H1 (cell line): Measurements from ENCODE around the gene DEFB131A. TPM values are rescaled to one million over a fixed set of nuclear protein-coding genes. Genes with fewer than 3 reads are reported as not detected.
"Not testable (repeated sequence)": the region's sequence is repeated elsewhere in the genome, so short reads cannot be mapped to it uniquely, and the experiment has no call there.

ENCODE experiments used
- CTCF ChIA-PET: fragments of 300-600 bp; sonication (Branson Sonifier 250); formaldehyde crosslinking; loops from one replicate; lab custom pipeline; 2021; ENCODE audit not compliant: partially characterized antibody; lab: Charles Lee
- POLR2A ChIA-PET: fragments of 300-600 bp; sonication (Branson Sonifier 250); formaldehyde crosslinking; loops from one replicate; lab custom pipeline; 2021; ENCODE audit warnings: inconsistent platforms; ENCODE audit not compliant: partially characterized antibody; lab: Charles Lee
- DNase-seq, 2 experiments: peaks; one replicate each; pipeline versions ENCODE4 v3.0.0 to v3.0.0-alpha.2; 2010 to 2022; ENCODE audit warnings: low spot score in 2 of 2, low read depth in 1 of 2, mixed read lengths in 1 of 2
- FAIRE-seq: peaks from 2 replicates; lab custom pipeline; 2011; peaks lifted over from hg19 to GRCh38; lab: Jason Lieb, UNC
- H2AFZ ChIP-seq: 2 replicates; pipeline ENCODE4 v1.8.1; 2012; ENCODE audit warnings: low read length, inconsistent platforms
- H2AK5ac ChIP-seq: 2 replicates; pipeline ENCODE4 v1.6.1; 2013; ENCODE audit warnings: low read depth, low read length
- H2BK120ac ChIP-seq: replicated peaks from 2 replicates; pipeline ENCODE3; 2013; ENCODE audit warnings: low read depth, low read length, inconsistent platforms
- H2BK12ac ChIP-seq: 2 replicates; pipeline ENCODE4 v1.6.1; 2013; ENCODE audit warnings: low read depth, low read length
- H2BK15ac ChIP-seq: 2 replicates; pipeline ENCODE4 v1.6.1; 2013; ENCODE audit warnings: low read length
- H2BK20ac ChIP-seq: 2 replicates; pipeline ENCODE4 v1.6.1; 2013; ENCODE audit warnings: low read length
- H2BK5ac ChIP-seq: 2 replicates; pipeline ENCODE4 v1.6.1; 2013; ENCODE audit warnings: low read depth, low read length
- H3K14ac ChIP-seq: 2 replicates; pipeline ENCODE4 v1.6.1; 2013; ENCODE audit warnings: inconsistent platforms; ENCODE audit not compliant: insufficient read length
- H3K18ac ChIP-seq: 2 replicates; pipeline ENCODE4 v1.6.1; 2013; ENCODE audit warnings: low read length; ENCODE audit errors: extremely low read depth
- H3K23ac ChIP-seq: 2 replicates; pipeline ENCODE4 v1.6.1; 2013; ENCODE audit warnings: inconsistent platforms; ENCODE audit not compliant: insufficient read length
- H3K23me2 ChIP-seq: 2 replicates; pipeline ENCODE4 v1.6.1; 2013; ENCODE audit warnings: low read depth, low read length
- H3K27ac ChIP-seq: 2 replicates; pipeline ENCODE4 v1.6.1; 2011; ENCODE audit warnings: low read depth, low read length, inconsistent platforms
- H3K27me3 ChIP-seq, 4 experiments: replicated peaks in 1 of 4; 1 replicate in 1 of 4; 2 replicates in 3 of 4; pipeline versions ENCODE4 v1.6.1 to v1.8.1; 2011 to 2013; ENCODE audit warnings: low read length in 3 of 4, mild to moderate bottlenecking in 3 of 4, inconsistent platforms in 2 of 4, mixed read lengths in 2 of 4, moderate library complexity in 1 of 4; ENCODE audit not compliant: control insufficient read depth in 3 of 4, insufficient read depth in 3 of 4; ENCODE audit errors: extremely low read depth in 1 of 4
- H3K36me3 ChIP-seq, 4 experiments: 2 replicates each; pipeline versions ENCODE4 v1.6.1 to v1.8.1; 2011 to 2013; ENCODE audit warnings: mild to moderate bottlenecking in 4 of 4, low read length in 3 of 4, moderate library complexity in 2 of 4, control low read depth in 1 of 4, inconsistent platforms in 1 of 4; ENCODE audit not compliant: insufficient read depth in 4 of 4, control insufficient read depth in 2 of 4
- H3K4ac ChIP-seq: replicated peaks from 2 replicates; pipeline ENCODE3; 2013; ENCODE audit warnings: low read length, low read depth, mixed read lengths, inconsistent platforms; ENCODE audit not compliant: insufficient read length
- H3K4me1 ChIP-seq, 4 experiments: replicated peaks in 1 of 4; 1 replicate in 1 of 4; 2 replicates in 3 of 4; pipeline versions ENCODE4 v1.6.1 to v1.8.1; 2011 to 2013; ENCODE audit warnings: low read length in 3 of 4, inconsistent platforms in 2 of 4, mixed read lengths in 1 of 4; ENCODE audit not compliant: insufficient read depth in 4 of 4, control insufficient read depth in 3 of 4
- H3K4me2 ChIP-seq, 2 experiments: 2 replicates each; pipeline versions ENCODE4 v1.6.1 to v1.8.1; 2011 to 2013; ENCODE audit warnings: low read depth in 2 of 2, low read length in 2 of 2, control low read depth in 1 of 2, inconsistent platforms in 1 of 2, mild to moderate bottlenecking in 1 of 2; ENCODE audit not compliant: insufficient read depth in 1 of 2
- H3K4me3 ChIP-seq, 4 experiments: fragments of 200-600, 300-600 bp in 1 of 4; sonication (generic), shearing (Covaris generic), sonication (Bioruptor Twin) in 1 of 4; 2 replicates each; pipeline versions ENCODE4 v1.5.1 to v1.8.1; 2011 to 2016; ENCODE audit warnings: low read length in 4 of 4, low read depth in 3 of 4, control low read depth in 2 of 4, inconsistent platforms in 2 of 4, mild to moderate bottlenecking in 2 of 4, mixed read lengths in 1 of 4, moderate library complexity in 1 of 4; ENCODE audit not compliant: insufficient read depth in 2 of 4; ENCODE audit errors: extremely low read depth in 1 of 4
- H3K56ac ChIP-seq: replicated peaks from 2 replicates; pipeline ENCODE3; 2013; ENCODE audit warnings: low read depth, mild to moderate bottlenecking, mixed read lengths, low read length, inconsistent platforms; ENCODE audit not compliant: insufficient read length
- H3K79me1 ChIP-seq: 2 replicates; pipeline ENCODE4 v1.6.1; 2013; ENCODE audit warnings: low read depth, low read length, control low read depth
- H3K79me2 ChIP-seq, 2 experiments: 2 replicates each; pipeline versions ENCODE4 v1.6.1 to v1.8.1; 2012 to 2013; ENCODE audit warnings: low read length in 2 of 2, mild to moderate bottlenecking in 2 of 2, inconsistent platforms in 1 of 2; ENCODE audit not compliant: insufficient read depth in 2 of 2, control insufficient read depth in 1 of 2
- H3K9ac ChIP-seq, 4 experiments: replicated peaks in 1 of 4; 1 replicate in 1 of 4; 2 replicates in 3 of 4; pipeline versions ENCODE4 v1.6.1 to v1.8.1; 2011 to 2013; ENCODE audit warnings: low read depth in 3 of 4, low read length in 3 of 4, control low read depth in 2 of 4, mild to moderate bottlenecking in 2 of 4, moderate library complexity in 2 of 4, inconsistent platforms in 1 of 4; ENCODE audit errors: extremely low read depth in 1 of 4
- H3K9me3 ChIP-seq, 2 experiments: 2 replicates each; pipeline versions ENCODE4 v1.6.1 to v1.8.1; 2012 to 2013; ENCODE audit warnings: mild to moderate bottlenecking in 2 of 2, moderate library complexity in 2 of 2, control low read depth in 1 of 2, inconsistent platforms in 1 of 2, low read depth in 1 of 2, low read length in 1 of 2, mixed read lengths in 1 of 2; ENCODE audit not compliant: insufficient read depth in 2 of 2
- H4K20me1 ChIP-seq, 2 experiments: replicated peaks in 1 of 2; 2 replicates each; pipeline versions ENCODE3 to v1.8.1; 2011 to 2013; ENCODE audit warnings: inconsistent platforms in 2 of 2, low read length in 2 of 2, mild to moderate bottlenecking in 1 of 2; ENCODE audit not compliant: insufficient read depth in 2 of 2, control insufficient read depth in 1 of 2
- H4K5ac ChIP-seq: 2 replicates; pipeline ENCODE4 v1.6.1; 2013; ENCODE audit warnings: low read length, low read depth, mixed read lengths, inconsistent platforms; ENCODE audit not compliant: insufficient read length
- H4K8ac ChIP-seq: 2 replicates; pipeline ENCODE4 v1.8.0; 2013; ENCODE audit warnings: mild to moderate bottlenecking, moderate library complexity, low read length, inconsistent platforms; ENCODE audit not compliant: insufficient read depth; ENCODE audit errors: extremely low read depth
- H4K91ac ChIP-seq: replicated peaks from 2 replicates; pipeline ENCODE3; 2013; ENCODE audit warnings: low read length, mixed read lengths, inconsistent platforms; ENCODE audit not compliant: insufficient read length
- KDM4A ChIP-seq: IDR thresholded peaks from one replicate; pipeline ENCODE4 v1.7.1; 2012; ENCODE audit warnings: low read depth, mild to moderate bottlenecking, moderate library complexity, low read length, inconsistent platforms; ENCODE audit not compliant: severe bottlenecking
- WGBS, 2 experiments: shearing (Covaris generic) in 1 of 2; methylation state at CpG; one replicate each; pipeline versions ENCODE4 v1.1.6 to v1.1.7; 2013 to 2015; ENCODE audit warnings: low lambda C conversion rate in 2 of 2, mixed read lengths in 2 of 2, inconsistent platforms in 1 of 2, low coverage in 1 of 2, missing lambda C conversion rate in 1 of 2; ENCODE audit not compliant: insufficient replicate concordance in 2 of 2, insufficient coverage in 1 of 2, insufficient read length in 1 of 2; ENCODE audit errors: extremely low coverage in 1 of 2, missing lambda C conversion rate in 1 of 2; 5-methylcytosine and 5-hydroxymethylcytosine counted together
- polyA plus RNA-seq, 7 experiments: library from polyadenylated mRNA; depleted of rRNA in 3 of 7; stranded (reverse) in 5 of 7; unstranded in 2 of 7; fragments of >200 nt in 5 of 7; fragments of 200-250 nt in 2 of 7; gene quantifications; 1 replicate in 5 of 7; 2 replicates in 1 of 7; 4 replicates in 1 of 7; pipeline versions ENCODE4 v1.2.1 to v1.2.3, GENCODE V29; 2011 to 2013; ENCODE audit warnings: missing spikeins in 2 of 7, mixed read lengths in 2 of 7
- total RNA-seq: library from RNA; stranded (reverse); fragmentation: NEBNext Ultra II Directional; extraction: Animal tissue kit (Norgen Biotek cat#: 25700); gene quantifications from 2 replicates; pipeline ENCODE4 v1.2.1, GENCODE V29; 2021

The DEFB131A gene
- total and polyA plus RNA-seq, 2 of the 8 experiments (the other 6 are each of a cell fraction or from before 2014, with no cell fraction given), result not detected

DNA sequence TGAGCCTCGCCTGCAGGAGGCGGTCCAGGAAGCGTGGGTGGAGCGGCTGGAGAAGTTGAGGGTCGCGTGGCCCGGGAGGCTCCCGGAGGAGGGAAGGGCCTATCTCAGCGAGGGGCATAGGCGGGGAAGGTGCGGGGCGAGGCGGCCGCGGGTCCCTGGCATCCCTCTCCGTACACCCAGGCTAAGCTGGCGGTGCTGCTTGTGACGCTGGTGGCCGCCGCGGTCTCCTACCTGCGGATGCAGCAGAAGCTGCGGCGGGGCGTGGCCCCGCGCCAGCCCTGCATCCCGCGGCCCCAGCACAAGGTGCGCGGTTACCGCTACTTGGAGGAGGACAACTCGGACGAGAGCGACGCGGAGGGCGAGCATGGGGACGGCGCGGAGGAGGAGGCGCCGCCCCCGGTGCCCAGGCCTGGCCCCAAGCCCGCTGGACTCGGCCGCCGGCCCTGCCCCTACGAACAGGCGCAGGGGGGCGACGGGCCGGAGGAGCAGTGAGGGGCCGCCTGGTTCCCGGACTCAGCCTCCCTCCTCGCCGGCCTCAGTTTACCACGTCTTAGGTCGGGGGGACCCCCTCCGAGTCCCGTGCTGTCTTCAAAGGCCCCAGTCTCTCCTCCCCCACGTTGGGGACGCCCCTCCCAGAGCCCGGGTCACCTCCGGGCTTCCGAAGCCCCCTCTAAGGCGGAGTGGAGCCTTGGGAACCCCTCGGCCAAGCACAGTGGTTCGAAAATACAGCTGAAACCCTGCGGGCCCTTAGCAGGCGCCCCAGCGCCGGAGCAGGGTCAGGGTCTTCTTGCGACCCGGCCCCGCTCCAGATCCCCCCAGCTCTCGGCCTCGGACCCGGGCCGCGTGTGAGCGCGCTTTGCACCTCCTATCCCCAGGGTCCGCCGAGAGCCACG, 53.6 kb downstream of the DEFB131A start:
- Histone ChIP-seq H3K9ac (peak overlapping the region in 1 of 4 experiments; percentile 43; a peak in 1 of 7 replicates), H3K4me2 (peak overlapping the region; percentile 62 to 73), H3K4me3 (peak overlapping the region; percentile 32 to 61 (median 42); a peak in 7 of 8 replicates)
- H3K18ac ChIP-seq, H3K27ac ChIP-seq, H3K9me3 ChIP-seq, H3K14ac ChIP-seq, H2BK5ac ChIP-seq, H3K79me2 ChIP-seq, H4K20me1 ChIP-seq, H3K23ac ChIP-seq, H2BK120ac ChIP-seq, H2BK15ac ChIP-seq, H3K4ac ChIP-seq, H3K56ac ChIP-seq, H3K23me2 ChIP-seq, H3K4me1 ChIP-seq, H3K79me1 ChIP-seq, H2BK12ac ChIP-seq, H2BK20ac ChIP-seq, H4K8ac ChIP-seq, H3K27me3 ChIP-seq, POLR2A ChIA-PET, H4K5ac ChIP-seq, H4K91ac ChIP-seq, FAIRE-seq, H3K36me3 ChIP-seq, H2AFZ ChIP-seq: not testable (repeated sequence)
- CTCF ChIA-PET, result interaction anchor here (1.1 kb wide), 1 partner anchor 24 kb away, joined by 3 read pairs; no protein-coding TSS in a partner anchor
- DNase-seq, result peak in 1 of 2 experiments; percentile 81
- WGBS, 2 experiments, result 10% methylated on average over 31 of the region's 86 CpGs; no CpG with 5 or more reads in 1 of the 2 experiments
- peak; percentile 79 for TF ChIP-seq KDM4A
- TF ChIP-seq, all 59 proteins: peak for 1; not testable (repeated sequence) for 58
- not testable (repeated sequence) for H2AK5ac ChIP-seq
